Stomach smooth muscle (tissue), 2 donors: Measurements from ENCODE around the gene RPL3.

ENCODE experiments used
- H3K27ac ChIP-seq: one replicate; pipeline ENCODE4 v1.7.0; 2013; ENCODE audit warnings: mild to moderate bottlenecking, low read length, inconsistent platforms
- H3K27me3 ChIP-seq, 2 donors: one replicate each; pipeline ENCODE4 v1.7.0; 2013; ENCODE audit warnings: low read length in 2 of 2; ENCODE audit not compliant: insufficient read depth in 2 of 2, control insufficient read depth in 1 of 2
- H3K36me3 ChIP-seq, 2 donors: one replicate each; pipeline ENCODE4 v1.7.0; 2013; ENCODE audit warnings: low read length in 2 of 2; ENCODE audit not compliant: control insufficient read depth in 2 of 2, insufficient read depth in 2 of 2
- H3K4me1 ChIP-seq: one replicate; pipeline ENCODE4 v1.7.0; 2013; ENCODE audit warnings: low read length; ENCODE audit not compliant: control insufficient read depth, insufficient read depth
- H3K4me3 ChIP-seq, 2 donors: one replicate each; pipeline ENCODE4 v1.7.0; 2013; ENCODE audit warnings: low read length in 2 of 2
- H3K9ac ChIP-seq, 2 donors: one replicate each; pipeline ENCODE4 v1.7.0; 2013; ENCODE audit warnings: low read length in 2 of 2, mild to moderate bottlenecking in 1 of 2
- H3K9me3 ChIP-seq, 2 donors: one replicate each; pipeline ENCODE4 v1.7.0; 2013; ENCODE audit warnings: low read length in 2 of 2; ENCODE audit not compliant: control insufficient read depth in 2 of 2
- donor health status: healthy.
- donor health status: Pancreatic carcinoma.

Gene RPL3

DNA sequence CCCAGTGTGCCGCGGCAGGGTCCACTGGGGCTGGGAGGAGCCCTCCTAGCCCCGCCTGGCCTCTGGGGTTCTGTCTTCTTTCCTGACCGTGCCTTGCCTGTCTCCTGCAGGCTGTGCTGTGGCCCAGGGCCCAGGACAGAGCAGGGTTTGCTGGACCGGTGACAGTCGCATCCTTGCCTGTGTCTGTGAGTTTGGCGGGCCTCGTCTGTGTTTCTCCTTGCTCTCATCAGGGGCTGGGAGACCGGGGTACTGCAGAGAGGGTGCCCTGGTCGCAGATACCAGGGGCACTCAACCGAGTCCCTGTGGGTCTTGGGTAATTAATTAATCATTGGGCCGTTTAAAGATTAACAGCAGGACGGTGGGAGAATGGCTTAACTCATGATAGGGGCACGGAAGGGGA lies 29.9 kb downstream of the RPL3 start:
- H3K36me3 ChIP-seq = no peaks in the 10 kb centered on the region
- no peak overlapping the region for H3K27ac ChIP-seq
- H3K4me1 ChIP-seq = peaks cover 19% of the 10 kb centered on the region
- no peak overlapping the region for H3K9ac ChIP-seq
- H3K27me3 ChIP-seq = peaks cover 0 to 2% of the 10 kb centered on the region in 2 donors
- H3K9me3 ChIP-seq = peaks cover 0 to 8% of the 10 kb centered on the region in 2 donors
- H3K4me3 ChIP-seq = no peak overlapping the region

DNA sequence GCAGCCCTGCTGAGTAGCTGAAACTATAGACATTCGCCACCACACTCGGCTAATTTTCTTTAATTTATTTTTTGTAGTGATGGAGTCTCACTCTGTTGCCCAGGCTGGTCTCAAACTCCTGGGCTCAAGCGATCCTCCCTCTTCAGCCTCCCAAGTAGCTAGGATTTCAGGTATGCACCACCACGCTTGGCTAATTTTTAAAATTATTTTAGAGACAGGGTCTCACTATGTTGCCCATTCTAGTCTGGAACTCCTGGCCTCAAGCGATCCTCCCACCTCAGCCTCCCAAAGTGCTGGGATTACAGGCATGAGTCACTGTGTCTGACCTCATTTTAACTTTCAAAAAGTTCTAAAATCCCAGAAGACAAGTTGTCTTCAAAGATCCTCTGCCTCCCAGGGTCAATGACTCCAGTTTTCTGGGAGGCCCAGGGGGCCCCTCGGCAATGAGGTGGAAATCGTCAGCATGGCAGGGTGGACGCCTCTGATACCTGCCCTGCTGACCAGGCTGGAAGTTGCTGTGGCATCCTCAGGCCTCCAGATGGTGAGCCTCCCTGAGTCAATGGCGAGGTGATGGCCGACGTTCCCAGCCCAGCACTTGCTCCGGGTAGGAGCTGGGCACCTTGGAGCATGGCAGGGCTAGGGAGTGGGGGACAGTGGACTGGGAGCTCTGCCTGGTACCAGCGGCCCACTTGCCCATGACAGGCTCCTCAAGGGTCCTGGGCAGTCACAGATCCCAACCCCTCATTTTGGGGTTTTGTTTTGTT lies 31.1 kb downstream of the RPL3 start:
- peaks cover 23% of the 10 kb centered on the region for H3K4me1 ChIP-seq
- H3K27ac ChIP-seq = no peak overlapping the region
- H3K9me3 ChIP-seq = peaks cover 0 to 8% of the 10 kb centered on the region in 2 donors

DNA sequence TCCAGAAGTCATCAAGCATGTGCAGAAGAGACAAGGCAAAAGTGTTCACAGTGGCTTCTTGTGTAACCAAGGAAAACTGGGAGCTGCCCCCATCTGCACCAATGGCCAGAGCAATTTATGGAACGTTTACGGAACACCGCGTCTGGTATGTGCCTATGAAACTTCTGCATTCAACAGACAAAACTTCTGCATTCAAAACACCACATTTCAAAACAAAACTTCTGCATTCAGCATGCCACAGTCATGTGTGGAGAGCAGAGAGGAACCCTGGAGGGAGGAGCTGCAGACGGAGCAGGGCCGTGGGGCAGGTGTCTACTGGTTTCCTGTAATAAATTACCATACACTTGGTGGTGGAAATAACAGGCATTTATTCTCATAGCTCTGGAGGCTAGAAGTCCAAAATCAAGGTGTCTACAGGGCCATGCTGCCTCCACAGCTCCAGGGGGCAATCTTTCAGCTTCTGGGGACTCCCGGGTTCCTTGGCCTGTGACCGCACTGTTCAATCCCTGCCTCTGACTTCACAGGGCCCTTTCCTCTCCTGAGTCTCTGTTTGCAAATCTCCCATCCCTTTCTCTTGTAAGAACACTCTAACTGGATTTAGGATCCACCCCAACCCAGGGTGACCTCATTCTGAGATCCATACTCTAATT lies 32.2 kb downstream of the RPL3 start:
- peaks cover 0 to 8% of the 10 kb centered on the region in 2 donors for H3K9me3 ChIP-seq
- no peak overlapping the region for H3K9ac ChIP-seq
- H3K4me3 ChIP-seq = no peak overlapping the region
- H3K27me3 ChIP-seq = peaks cover 0 to 2% of the 10 kb centered on the region in 2 donors
- peaks cover 20% of the 10 kb centered on the region for H3K4me1 ChIP-seq
- H3K27ac ChIP-seq = no peak overlapping the region
- no peaks in the 10 kb centered on the region for H3K36me3 ChIP-seq

More for the DNA sequence above, 31.1 kb downstream of the RPL3 start:
- Histone ChIP-seq H3K4me3 (no peak overlapping the region), H3K9ac (no peak overlapping the region), H3K27me3 (peaks cover 0 to 2% of the 10 kb centered on the region in 2 donors), H3K36me3 (no peaks in the 10 kb centered on the region)

DNA sequence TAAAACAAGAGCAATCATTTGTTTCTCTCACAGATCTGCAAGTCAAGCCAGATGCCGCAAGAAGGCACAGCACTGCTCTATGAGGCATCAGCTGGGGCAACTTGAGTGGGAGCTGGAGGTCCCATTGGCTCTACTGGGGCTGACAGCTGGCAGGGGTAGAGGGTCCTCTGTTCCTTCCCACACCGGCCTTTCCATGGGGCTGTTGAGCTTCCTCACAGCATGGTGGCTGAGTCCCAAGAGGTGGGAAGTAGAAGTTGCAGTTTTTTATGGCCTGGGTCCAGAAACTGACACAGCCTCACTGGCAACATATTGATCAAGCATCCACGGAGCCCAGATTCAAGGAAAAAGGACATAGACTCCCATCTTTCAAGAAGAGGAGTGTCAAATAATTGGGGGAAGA lies 34.4 kb downstream of the RPL3 start:
- no peak overlapping the region for H3K9ac ChIP-seq

GRCh38 chr22:39284142-39284980 lies 35.1 kb downstream of the RPL3 start:
- peaks cover 7% of the 10 kb centered on the region for H3K4me1 ChIP-seq
- H3K27me3 ChIP-seq = no peaks in the 10 kb centered on the region
- H3K27ac ChIP-seq = no peak overlapping the region
- H3K9ac ChIP-seq = no peak overlapping the region
- H3K36me3 ChIP-seq = no peaks in the 10 kb centered on the region
- peaks cover 0 to 8% of the 10 kb centered on the region in 2 donors for H3K9me3 ChIP-seq
- H3K4me3 ChIP-seq = no peak overlapping the region

More for the DNA sequence above, 34.4 kb downstream of the RPL3 start:
- Histone ChIP-seq H3K9me3 (peaks cover 0 to 8% of the 10 kb centered on the region in 2 donors), H3K27ac (no peak overlapping the region), H3K4me1 (peaks cover 7% of the 10 kb centered on the region), H3K27me3 (no peaks in the 10 kb centered on the region), H3K36me3 (no peaks in the 10 kb centered on the region), H3K4me3 (no peak overlapping the region)

- H3K27ac ChIP-seq = no peak overlapping the region
- H3K9me3 ChIP-seq = peaks cover 0 to 8% of the 10 kb centered on the region in 2 donors
- H3K36me3 ChIP-seq = no peaks in the 10 kb centered on the region
- H3K27me3 ChIP-seq = no peaks in the 10 kb centered on the region
- H3K4me3 ChIP-seq = no peak overlapping the region
- H3K4me1 ChIP-seq = peaks cover 7% of the 10 kb centered on the region
- H3K9ac ChIP-seq = no peak overlapping the region
These were observed 35.9 kb downstream of the RPL3 start for GRCh38 chr22:39283322-39284141.

DNA sequence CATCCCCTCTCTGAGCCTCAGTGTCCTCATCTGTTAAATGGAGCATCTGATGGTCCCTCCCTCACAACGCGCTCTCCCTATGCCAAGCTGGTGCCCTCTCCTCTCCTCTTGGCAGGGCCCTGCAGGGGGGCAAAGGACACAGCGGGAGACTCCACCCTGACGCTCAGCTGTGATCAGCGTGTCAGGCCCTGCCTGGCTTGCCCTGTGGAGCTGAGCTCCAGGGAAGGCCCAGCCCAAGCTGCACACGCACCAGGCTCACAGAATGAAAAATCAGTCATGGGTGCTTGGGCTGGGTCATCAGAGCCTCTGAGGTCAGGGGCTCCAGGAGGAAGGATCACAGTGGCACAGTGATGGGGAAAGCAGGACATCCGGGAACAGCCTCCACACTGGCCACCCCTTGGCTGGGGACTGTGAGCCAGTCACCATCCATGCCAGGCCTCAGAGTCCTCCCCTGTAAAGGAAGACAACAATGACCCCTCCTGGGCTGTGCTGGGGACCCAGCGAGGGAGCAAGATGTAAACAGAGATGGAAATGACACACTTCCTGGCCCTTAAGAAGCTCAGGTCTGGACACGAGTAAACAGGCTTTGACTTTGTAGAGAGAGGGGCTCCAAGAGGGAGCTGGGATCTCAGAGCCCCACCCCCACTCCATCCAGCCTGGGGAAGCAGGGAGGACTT lies 36.6 kb downstream of the RPL3 start:
- Histone ChIP-seq H3K4me1 (peaks cover 7% of the 10 kb centered on the region), H3K27me3 (no peaks in the 10 kb centered on the region), H3K9me3 (peaks cover 0 to 8% of the 10 kb centered on the region in 2 donors), H3K36me3 (no peaks in the 10 kb centered on the region), H3K27ac (no peak overlapping the region), H3K4me3 (no peak overlapping the region), H3K9ac (no peak overlapping the region)

DNA sequence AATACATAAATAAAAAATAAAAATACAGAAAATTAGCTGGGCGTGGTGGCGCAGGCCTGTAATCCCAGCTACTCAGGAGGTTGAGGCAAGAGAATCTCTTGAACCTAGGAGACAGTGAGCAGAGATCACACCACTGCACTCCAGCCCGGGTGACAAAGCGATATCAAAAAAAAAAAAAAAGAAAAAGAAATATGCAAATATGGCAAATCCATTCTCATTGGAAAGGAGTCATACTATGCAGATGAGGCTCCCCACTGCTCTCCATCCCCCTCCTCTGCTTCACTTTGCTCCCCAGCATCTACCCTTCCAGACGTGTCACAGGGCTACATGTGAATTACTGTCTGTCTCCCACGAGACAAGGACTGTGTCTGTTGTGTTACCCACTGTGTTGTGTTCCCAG lies 38.3 kb downstream of the RPL3 start:
- peaks cover 7% of the 10 kb centered on the region for H3K4me1 ChIP-seq
- H3K27me3 ChIP-seq = no peaks in the 10 kb centered on the region
- H3K9me3 ChIP-seq = peaks cover 0 to 18% of the 10 kb centered on the region in 2 donors
- H3K36me3 ChIP-seq = no peaks in the 10 kb centered on the region
- H3K4me3 ChIP-seq = no peak overlapping the region
- no peak overlapping the region for H3K27ac ChIP-seq
- H3K9ac ChIP-seq = no peak overlapping the region

GRCh38 chr22:39280250-39280649 lies 39.2 kb downstream of the RPL3 start:
- Histone ChIP-seq H3K27ac (no peak overlapping the region), H3K4me1 (peaks cover 7% of the 10 kb centered on the region), H3K9ac (no peak overlapping the region), H3K27me3 (no peaks in the 10 kb centered on the region), H3K36me3 (no peaks in the 10 kb centered on the region), H3K4me3 (no peak overlapping the region), H3K9me3 (peaks cover 0 to 17% of the 10 kb centered on the region in 2 donors)
